LNCAP (cell line): ENCODE measurements around the gene ZNF316.

ENCODE experiments used
- CTCF ChIP-seq: fragments of 450-650 bp; IDR thresholded peaks from 2 replicates; pipeline ENCODE4 v1.5.1; 2017; ENCODE audit warnings: mild to moderate bottlenecking

Gene ZNF316

GRCh38 chr7:6644728-6645127 lies 7.6 kb downstream of the ZNF316 start:
- TF ChIP-seq CTCF: no peak

- TF ChIP-seq CTCF: no peak
Observed at GRCh38 chr7:6646465-6646864, 9.3 kb downstream of the ZNF316 start.

GRCh38 chr7:6647080-6647479 lies 10.0 kb downstream of the ZNF316 start:
- TF ChIP-seq CTCF: no peak

GRCh38 chr7:6647541-6647940 lies 10.4 kb downstream of the ZNF316 start:
- TF ChIP-seq CTCF: no peak

- no peak for TF ChIP-seq CTCF
Observed at GRCh38 chr7:6648066-6648814, 11.1 kb downstream of the ZNF316 start.

- no peak for TF ChIP-seq CTCF
Observed at GRCh38 chr7:6648815-6649104, 11.6 kb downstream of the ZNF316 start.

GRCh38 chr7:6649241-6649961 lies 12.3 kb downstream of the ZNF316 start:
- TF ChIP-seq CTCF: no peak

GRCh38 chr7:6650086-6650485 lies 13.0 kb downstream of the ZNF316 start:
- no peak for TF ChIP-seq CTCF
